ENCODE data around the gene OLIG3.

GRCh38 chr6:137531376-137532092 lies 37.3 kb upstream of the OLIG3 start:
- no peak for TF ChIP-seq CTCF (IDR thresholded peaks at IDR 0.05)
- TF ChIP-seq POLR2A (IDR thresholded peaks at IDR 0.05), result no peak

All from esophagus squamous epithelium (tissue), 4 donors.